GM18526 (cell line): ENCODE data around the gene CTRB2.

Experiments
- POLR2A ChIP-seq: IDR thresholded peaks from 3 replicates; pipeline ENCODE4 v1.6.1; 2011; ENCODE audit not compliant: insufficient read length; ENCODE audit errors: extremely low read depth

Gene CTRB2

DNA sequence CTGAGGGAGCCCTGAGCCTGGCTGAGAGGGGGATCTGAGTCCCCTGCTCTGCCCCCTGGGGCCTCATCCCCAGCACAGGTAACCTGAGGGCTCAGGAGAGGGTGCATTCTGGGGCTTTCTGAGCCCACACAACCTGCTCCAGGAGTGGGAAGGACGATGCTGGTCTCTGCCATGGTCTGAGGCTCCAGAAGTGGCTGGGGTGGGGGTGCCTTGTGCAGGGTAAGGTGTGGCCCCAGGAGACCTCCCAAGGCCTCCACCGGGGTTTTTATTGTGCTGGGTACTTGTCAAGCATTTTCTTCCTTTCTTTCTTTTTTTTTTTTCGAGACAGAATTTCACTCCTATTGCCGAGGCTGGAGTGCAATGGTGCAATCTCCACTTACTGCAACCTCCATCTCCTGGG is 12.1 kb upstream of the CTRB2 start:
- TF ChIP-seq POLR2A = no peak

DNA sequence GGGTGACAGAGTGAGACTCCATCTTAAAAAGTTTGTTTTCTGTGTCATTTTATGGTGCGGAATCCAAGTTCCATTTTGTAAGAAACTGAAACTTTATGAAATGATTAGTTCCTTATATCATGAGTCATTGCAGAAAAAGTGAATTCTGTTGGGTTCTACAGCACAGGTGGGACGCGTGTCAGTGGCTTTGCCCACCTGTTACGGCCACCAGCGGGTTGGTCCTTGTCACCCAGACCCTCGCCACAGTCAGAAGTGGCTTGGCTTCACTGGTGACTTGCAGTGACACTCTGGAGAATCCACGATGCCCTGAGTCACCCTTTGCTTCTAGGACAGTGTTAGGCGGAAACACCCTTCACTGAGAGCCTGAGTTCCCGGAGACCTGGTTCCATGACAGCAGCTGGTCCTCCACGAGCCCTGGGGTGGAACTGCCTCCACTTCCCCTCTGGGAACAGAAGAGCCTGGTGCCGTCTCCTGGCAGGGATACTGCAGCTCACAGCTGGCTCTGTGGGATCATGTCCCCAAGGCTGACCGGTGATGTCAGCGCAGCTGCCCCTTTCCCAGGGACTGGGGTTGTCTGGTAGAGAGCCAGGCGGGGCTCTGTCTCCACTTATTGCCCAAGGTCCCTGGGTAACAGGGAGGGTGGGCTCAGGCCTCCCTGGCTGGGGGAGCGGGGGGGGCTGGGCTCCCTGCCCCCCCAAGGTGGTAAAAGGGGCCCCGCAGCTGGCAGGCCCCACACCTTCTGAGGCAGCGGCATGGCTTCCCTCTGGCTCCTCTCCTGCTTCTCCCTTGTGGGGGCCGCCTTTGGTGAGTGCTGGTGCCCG is 11.5 kb upstream of the CTRB2 start, which contains the start of gene CTRB1:
CTRB1 (plus strand) TSS at position 733 of the 821 bp plus-strand sequence; CDS start at position 753, 20 bp downstream.
- TF ChIP-seq POLR2A = no peak

DNA sequence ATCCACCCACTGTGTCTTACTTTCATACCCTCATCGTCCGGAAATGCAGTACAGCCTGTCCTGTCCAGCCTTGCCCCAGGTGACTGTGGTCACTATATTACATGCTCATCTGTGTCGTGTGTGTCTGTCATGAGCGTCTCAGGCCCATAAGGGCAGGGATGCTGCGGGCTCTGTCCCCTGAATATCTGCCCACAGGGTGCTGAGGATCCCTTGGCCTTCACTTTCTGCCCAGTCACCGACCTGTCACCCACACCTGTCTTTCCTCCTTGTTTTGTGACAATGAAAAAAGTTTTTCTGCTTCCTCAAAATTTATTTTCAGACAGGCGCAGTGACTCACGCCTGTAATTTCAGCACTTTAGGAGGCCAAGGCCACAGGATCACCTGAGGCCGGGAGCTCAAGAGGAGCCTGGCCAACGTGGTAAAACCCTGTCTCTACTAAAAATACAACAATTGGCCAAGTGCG is 10.5 kb upstream of the CTRB2 start:
- TF ChIP-seq POLR2A = no peak

DNA sequence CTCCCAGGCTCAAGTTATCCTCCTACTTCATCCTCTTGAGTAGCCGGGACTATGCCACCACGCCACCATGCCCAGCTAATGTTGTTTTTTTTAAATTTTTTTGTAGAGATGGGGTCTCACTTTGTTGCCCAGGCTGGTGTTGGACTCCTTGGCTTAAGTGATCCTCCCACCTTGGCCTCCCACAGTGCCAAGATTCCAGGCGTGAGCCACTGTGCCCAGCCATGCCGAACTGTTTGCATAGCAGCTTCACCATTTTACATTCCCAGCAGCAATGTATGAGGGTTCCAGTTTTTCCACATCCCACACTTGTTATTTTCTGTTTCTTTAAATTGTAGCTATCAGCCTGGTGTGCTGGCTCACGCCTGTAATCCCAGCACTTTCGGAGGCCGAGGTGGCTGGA is 9.6 kb upstream of the CTRB2 start:
- no peak for TF ChIP-seq POLR2A

DNA sequence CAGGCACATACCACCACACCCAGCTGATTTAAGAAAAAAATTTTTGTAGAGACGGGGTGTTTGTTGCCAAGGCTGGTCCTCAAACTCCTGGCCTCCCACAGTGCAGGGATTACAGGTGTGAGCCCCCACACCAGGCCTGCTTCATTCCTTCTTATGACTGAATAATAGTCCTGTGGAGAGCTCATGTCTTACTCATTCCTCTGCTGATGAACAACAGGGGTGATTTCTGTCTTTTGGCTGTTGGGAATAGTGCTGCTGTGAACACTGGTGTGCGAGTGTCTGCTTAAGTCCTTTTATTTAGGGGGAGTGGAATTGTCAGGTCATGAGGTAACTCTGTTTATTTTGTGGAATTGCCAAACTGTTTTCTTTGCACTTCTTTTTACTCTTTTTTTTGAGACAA is 9.2 kb upstream of the CTRB2 start:
- TF ChIP-seq POLR2A = no peak

DNA sequence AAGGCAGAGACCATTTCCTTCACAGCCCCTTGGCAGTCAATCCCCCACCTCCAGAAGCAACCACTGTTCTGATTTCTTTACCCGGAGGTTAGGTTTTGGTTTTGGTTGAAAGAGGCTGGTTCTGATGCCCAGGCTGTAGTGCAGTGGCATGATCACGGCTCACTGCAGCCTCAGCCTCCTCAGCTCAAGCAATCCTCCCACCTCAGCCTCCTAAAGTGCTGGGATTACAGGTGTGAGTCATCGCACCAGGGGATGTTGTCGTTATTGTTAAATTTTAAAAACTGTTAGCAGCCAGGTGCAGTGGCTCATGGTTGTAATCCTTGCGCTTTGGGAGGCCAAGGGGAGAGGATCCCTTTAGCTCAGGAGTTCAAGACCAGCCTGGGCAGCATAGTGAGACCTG is 3.0 kb upstream of the CTRB2 start:
- TF ChIP-seq POLR2A = no peak

DNA sequence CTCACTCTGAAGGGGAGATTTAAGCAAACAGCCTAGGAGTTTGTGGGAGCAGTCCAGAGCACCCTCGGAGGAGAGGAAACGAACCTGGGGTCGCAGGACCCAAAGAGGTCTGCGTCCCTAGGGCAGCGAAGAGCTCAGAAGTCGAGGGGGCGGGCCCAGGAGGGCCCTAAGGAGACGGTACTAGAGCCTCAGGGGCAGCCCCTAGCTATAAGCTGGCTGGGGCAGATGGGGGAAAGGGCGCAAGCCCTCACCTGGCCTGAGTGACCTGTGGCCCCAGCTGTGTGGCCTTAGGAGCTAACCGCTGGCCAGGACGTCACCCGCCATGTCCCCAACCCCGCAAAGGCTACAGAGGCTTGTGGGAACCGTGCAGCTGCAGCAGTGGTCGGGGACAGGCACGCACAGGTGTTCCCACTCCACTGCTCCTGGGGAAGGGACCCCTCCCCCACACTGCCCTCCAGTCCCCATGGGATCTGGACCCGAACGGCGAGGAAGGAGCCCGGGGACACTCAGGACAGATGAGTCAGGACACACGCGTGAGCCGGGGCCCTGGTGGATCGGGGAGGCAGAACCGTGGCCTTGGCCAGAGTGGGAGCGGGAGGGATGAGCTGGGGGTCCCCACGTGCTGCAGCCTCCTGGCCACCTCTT is 2.0 kb upstream of the CTRB2 start:
- TF ChIP-seq POLR2A = no peak

DNA sequence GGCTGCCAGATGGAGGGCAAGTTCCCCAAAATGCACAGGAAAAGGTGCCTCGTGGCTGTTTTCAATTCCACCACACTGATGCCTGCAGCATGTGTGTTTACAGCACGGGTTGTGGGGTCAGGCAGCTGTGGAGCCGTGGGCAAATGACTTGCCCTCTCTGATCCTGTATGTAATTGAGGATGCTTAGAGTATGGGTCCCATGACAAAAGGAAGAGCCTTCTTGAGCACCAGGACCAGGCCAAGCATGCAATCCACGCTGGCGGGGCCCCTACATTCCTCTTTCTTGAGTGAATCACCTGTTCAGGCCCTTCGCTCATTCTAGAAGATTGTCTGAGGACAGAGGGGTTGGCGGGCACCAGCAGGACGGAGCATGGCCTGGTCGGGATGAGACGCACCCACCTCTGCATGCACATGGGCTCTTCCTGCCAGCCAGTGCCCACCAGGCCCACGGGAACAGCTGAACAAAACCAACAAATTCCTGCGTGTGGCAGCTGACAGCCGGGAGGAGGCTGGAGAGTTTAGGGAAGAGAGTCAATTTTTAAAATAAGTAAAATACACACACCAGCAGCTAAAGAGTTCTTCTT is 1.4 kb upstream of the CTRB2 start:
- TF ChIP-seq POLR2A = no peak

DNA sequence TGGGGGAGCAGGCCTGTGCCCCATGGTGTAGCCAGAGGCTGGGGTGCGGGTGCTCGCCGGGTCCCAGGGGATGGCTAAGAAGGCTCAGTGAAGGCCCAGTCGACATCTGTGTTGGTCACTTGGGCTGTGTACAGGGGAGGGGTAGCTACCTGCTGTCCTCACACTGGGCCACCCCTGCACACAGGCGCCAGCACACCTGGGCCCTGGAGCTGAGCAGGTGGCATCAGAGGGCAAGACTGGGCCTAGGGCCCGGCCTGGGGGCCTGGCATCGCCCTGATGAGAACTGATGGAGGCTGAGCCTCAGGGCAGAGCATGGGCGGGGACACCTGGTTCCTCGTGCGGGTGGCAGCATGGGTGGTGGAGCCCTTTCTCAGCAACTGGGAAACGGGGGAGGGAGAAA is 870 bp upstream of the CTRB2 start:
- TF ChIP-seq POLR2A = no peak

DNA sequence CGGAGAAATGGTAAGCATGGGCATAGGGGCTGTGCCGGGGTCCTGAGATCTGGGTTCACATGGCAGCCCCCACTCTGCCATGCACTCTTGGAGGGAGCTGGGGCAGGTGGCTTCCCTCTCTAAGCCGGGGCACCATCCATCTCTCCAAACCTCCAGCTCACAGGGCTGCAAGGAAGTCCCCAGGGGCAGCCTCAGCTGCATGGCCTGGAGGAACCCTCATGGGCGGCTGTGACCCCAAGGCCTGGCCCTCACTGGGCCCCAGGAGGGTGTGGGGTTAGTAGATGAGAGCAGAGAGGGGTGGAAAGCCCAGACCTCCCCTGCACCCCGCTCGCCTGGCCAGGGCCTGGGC is 2.6 kb downstream of the CTRB2 start:
- TF ChIP-seq POLR2A = no peak

DNA sequence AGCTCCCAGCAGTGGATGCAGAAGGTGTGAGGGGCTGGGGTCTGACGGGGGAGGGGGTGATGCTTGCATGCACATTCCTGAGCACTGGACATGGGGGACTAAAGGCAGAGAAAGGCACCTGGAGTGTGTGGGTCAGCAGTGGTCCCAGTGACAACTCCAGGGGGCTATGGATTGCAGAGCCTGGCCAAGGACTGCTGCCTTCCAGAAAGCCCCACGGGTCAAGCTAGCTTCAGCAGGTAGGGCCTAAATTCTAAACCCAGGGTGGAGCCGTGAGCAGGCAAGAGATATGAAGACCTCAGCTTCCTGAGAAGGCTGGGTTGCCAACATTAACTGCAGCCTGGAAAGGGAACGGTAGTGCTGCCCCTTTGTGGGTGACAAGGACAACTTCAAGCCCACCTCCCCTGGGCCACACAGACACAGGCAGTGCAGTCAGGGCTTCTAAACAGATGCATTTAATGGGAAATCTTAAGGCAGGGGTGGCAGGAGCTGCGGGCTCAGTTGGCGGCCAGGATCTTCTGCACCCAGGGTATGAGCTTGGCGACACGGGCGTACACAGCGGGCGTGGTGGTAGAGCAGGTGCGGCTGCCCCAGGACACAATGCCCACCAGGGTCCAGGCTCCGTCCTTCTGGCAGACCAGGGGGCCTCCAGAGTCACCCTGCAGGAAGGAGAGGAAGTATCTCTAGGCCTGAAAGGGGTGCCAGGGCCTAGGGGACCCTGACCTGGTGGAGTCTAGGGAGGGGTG is 3.1 kb downstream of the CTRB2 start:
- TF ChIP-seq POLR2A = no peak

DNA sequence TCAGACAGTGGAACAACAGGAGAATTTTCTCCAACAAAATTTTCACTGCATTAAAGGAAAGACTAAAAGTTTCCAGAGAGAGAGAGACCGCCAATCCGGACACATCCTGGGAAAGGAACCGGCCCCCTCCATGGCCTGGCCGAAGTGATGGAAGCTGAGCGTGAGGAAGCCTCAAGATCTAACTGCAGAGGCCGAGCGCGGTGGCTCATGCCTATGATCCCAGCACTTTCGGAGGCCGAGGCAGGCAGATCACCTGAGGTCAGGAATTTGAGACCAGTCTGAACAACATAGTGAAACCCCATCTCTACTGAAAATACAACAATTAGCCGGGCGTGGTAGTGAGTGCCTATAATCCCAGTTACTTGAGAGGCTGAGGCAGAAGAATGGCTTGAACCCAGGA is 3.9 kb downstream of the CTRB2 start:
- TF ChIP-seq POLR2A = no peak

DNA sequence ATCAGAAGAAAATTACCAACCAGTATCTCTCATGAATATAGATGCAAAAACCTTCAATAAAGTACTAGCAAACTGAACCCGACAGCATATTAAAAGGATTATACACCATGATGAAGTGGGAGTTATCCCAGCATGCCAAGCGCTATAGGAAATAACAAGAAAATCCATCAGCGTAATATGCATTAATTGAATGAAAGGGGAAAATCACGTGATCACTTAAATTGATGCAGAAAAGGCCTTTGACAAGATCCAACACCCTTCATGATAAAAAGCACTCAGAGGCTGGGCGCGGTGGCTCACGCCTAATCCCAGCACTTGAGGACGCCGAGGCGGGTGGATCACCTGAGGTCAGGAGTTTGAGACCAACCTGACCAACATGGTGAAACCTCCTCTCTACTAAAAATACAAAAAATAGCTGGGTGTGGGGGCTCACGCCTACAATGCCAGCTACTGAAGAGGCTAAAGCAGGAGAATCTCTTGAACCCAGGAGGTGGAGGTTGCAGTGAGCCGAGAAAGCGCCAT is 4.8 kb downstream of the CTRB2 start:
- no peak for TF ChIP-seq POLR2A

DNA sequence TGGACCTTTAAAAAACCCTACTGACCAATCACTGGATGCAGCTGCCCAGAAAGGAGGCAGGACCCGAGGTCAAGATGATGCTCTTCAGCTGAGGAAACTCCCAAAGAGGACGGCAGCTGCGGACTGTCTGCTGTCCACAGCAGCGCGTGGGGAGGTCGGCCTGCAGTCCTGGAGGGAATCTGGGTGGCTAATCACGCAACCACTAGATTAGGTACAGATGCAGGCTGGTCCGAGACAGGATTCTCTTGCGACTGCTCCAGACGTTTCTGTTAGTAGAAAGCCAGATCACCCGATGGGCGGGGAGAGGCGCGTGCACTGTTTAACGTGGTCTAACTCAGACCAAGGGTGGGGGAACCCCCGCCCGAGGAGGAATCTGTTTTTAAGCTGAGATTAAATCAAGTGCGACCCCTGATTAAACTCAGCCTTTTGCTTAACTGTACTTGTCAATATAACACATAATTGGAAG is 8.8 kb downstream of the CTRB2 start:
- TF ChIP-seq POLR2A = no peak

DNA sequence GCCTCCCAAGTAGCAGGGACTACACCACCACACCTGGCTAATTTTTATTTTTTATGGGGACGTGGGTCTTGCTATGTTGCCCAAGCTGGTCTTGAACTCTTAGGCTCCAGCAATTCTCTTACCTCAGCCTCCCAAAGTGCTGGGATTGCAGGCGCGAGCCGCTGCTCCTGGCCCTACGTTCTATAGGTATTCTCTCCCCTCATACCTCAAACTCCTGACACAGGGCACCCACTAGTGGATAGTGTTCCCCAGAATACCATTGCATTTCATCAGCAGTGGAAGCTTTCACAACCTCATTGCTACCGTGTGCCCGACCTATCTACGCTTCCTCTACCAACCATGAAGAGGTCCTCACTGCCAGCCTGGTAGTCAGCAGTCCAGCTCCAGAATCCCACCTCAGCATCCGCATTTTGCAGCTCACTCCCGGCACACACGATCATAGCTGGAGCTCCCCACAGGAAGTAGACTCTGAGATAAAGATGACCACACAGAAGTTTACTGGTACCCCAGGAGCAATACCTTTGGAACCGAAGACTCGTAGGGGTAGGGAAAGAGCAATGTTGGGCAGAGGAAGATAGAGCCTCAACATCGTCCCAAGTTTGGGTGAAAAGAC is 9.3 kb downstream of the CTRB2 start:
- no peak for TF ChIP-seq POLR2A
